ENCODE results near the gene TFCP2L1. TPM values are rescaled to one million over a fixed set of nuclear protein-coding genes. Genes with fewer than 3 reads are reported as not detected.
A peak's percentile ranks its signal among the peaks of the same experiment; 100 is the strongest.

TFCP2L1 gene
- total and polyA plus RNA-seq, 11 donors: 0.04 to 1.5 (median 0.17) TPM; not detected in 1

GRCh38 chr2:121241466-121241865 is 43.5 kb downstream of the TFCP2L1 start:
- no peak overlapping the region for H3K4me3 ChIP-seq
- H3K27ac ChIP-seq: no peak overlapping the region
- 73 to 96% (median 91%) methylated on average over 3 of the region's 3 CpGs for WGBS, 4 donors
- DNase-seq (no peak), ATAC-seq (no peak)
- TF ChIP-seq CTCF (IDR thresholded peaks at IDR 0.05): no peak
- no peak for TF ChIP-seq POLR2A (IDR thresholded peaks at IDR 0.05)
- H3K9me3 ChIP-seq: no peaks in the 10 kb centered on the region
- intact Hi-C loops (cut with DNase I): no loop called here
- H3K4me1 ChIP-seq: no peaks in the 10 kb centered on the region
- peaks cover 0 to 12% (median 0%) of the 10 kb centered on the region in 9 donors for H3K27me3 ChIP-seq
- no peaks in the 10 kb centered on the region for H3K36me3 ChIP-seq

- no peak for TF ChIP-seq CTCF (IDR thresholded peaks at IDR 0.05)
- no peak for TF ChIP-seq POLR2A (IDR thresholded peaks at IDR 0.05)
- Histone ChIP-seq H3K27ac (no peak overlapping the region), H3K4me1 (no peaks in the 10 kb centered on the region), H3K36me3 (no peaks in the 10 kb centered on the region), H3K4me3 (no peak overlapping the region), H3K27me3 (peaks cover 0 to 12% (median 0%) of the 10 kb centered on the region in 9 donors), H3K9me3 (no peaks in the 10 kb centered on the region)
- intact Hi-C loops (cut with DNase I): no loop called here
- ATAC-seq (no peak), DNase-seq (no peak)
- WGBS, 4 donors: 74 to 81% (median 78%) methylated on average over 5 to 6 of the region's 6 CpGs
These were observed 44.6 kb downstream of the TFCP2L1 start for GRCh38 chr2:121240436-121240835.

- Histone ChIP-seq H3K4me3 (no peak overlapping the region), H3K27me3 (peaks cover 0 to 12% (median 0%) of the 10 kb centered on the region in 9 donors), H3K36me3 (no peaks in the 10 kb centered on the region), H3K4me1 (no peaks in the 10 kb centered on the region), H3K27ac (no peak overlapping the region), H3K9me3 (no peaks in the 10 kb centered on the region)
- intact Hi-C loops (cut with DNase I): no loop called here
- no peak for DNase-seq
- TF ChIP-seq POLR2A (IDR thresholded peaks at IDR 0.05) (no peak), CTCF (IDR thresholded peaks at IDR 0.05) (no peak)
- WGBS, 4 donors: 72 to 80% (median 79%) methylated on average over 5 of the region's 5 CpGs
- ATAC-seq: no peak
These were observed 45.0 kb downstream of the TFCP2L1 start for GRCh38 chr2:121239969-121240368.

- TF ChIP-seq POLR2A (IDR thresholded peaks at IDR 0.05) (no peak), CTCF (IDR thresholded peaks at IDR 0.05) (no peak)
- ATAC-seq (no peak), DNase-seq (peak in 1 of 5 donors; percentile 13)
- no peak overlapping the region for H3K27ac ChIP-seq
- 89 to 95% (median 92%) methylated on average over 13 to 15 of the region's 15 CpGs for WGBS, 4 donors
- no peaks in the 10 kb centered on the region for H3K36me3 ChIP-seq
- intact Hi-C loops (cut with DNase I): no loop called here
- H3K9me3 ChIP-seq: no peaks in the 10 kb centered on the region
- no peaks in the 10 kb centered on the region for H3K4me1 ChIP-seq
- H3K27me3 ChIP-seq: peaks cover 0 to 12% (median 0%) of the 10 kb centered on the region in 9 donors
- H3K4me3 ChIP-seq: no peak overlapping the region
These were observed 45.5 kb downstream of the TFCP2L1 start for GRCh38 chr2:121239471-121239870.
